Measurements from ENCODE around the gene TOB2. TPM values are rescaled to one million over a fixed set of nuclear protein-coding genes. Genes with fewer than 3 reads are reported as not detected.
"Not testable (repeated sequence)": the region's sequence is repeated elsewhere in the genome, so short reads cannot be mapped to it uniquely, and the experiment has no call there.

TOB2 gene
- total RNA-seq, 4 donors from 2014 or later: 31.5 to 45.9 (median 37.9) TPM

GRCh38 chr22:41406410-41406809, 40.2 kb downstream of the TOB2 start:
- H3K4me3 ChIP-seq (ENCODE audit: low read depth, poor library complexity, severe bottlenecking): no peak overlapping the region
- intact Hi-C loops (cut with DNase I; ENCODE audit: low total_unique reads): no loop called here
- DNase-seq (ENCODE audit: low spot score in 2 of 2): no peak
- TF ChIP-seq CTCF (IDR thresholded peaks at IDR 0.05) (no peak), POLR2A (IDR thresholded peaks at IDR 0.05) (no peak)

GRCh38 chr22:41405588-41405987, 41.0 kb downstream of the TOB2 start:
- no peak overlapping the region for H3K4me3 ChIP-seq (ENCODE audit: low read depth, poor library complexity, severe bottlenecking)
- WGBS, 2 donors: 86 to 91% methylated on average over 8 of the region's 8 CpGs
- intact Hi-C loops (cut with DNase I; ENCODE audit: low total_unique reads): no loop called here
- DNase-seq (ENCODE audit: low spot score in 2 of 2): no peak
- TF ChIP-seq POLR2A (IDR thresholded peaks at IDR 0.05) (no peak), CTCF (IDR thresholded peaks at IDR 0.05) (no peak)

GRCh38 chr22:41403532-41404318, 42.9 kb downstream of the TOB2 start:
- no peak overlapping the region for H3K4me3 ChIP-seq (ENCODE audit: low read depth, poor library complexity, severe bottlenecking)
- TF ChIP-seq POLR2A (IDR thresholded peaks at IDR 0.05): no peak
- peak in 1 of 3 donors; percentile 95 for TF ChIP-seq CTCF (IDR thresholded peaks at IDR 0.05)
- WGBS, 2 donors: 14% methylated on average over 17 to 18 of the region's 18 CpGs
- intact Hi-C loops (cut with DNase I; ENCODE audit: low total_unique reads): loop anchor here (5.0 kb wide), 1 partner anchor 124 kb away; no protein-coding TSS in a partner anchor
- DNase-seq (ENCODE audit: low spot score in 2 of 2): peak; percentile 83 to 97

- not testable (repeated sequence) for H3K4me3 ChIP-seq (ENCODE audit: low read depth, poor library complexity, severe bottlenecking); DNase-seq (ENCODE audit: low spot score in 2 of 2)
- intact Hi-C loops (cut with DNase I; ENCODE audit: low total_unique reads): loop anchor here (5.0 kb wide), 1 partner anchor 124 kb away; no protein-coding TSS in a partner anchor
- 93 to 95% methylated on average over 14 of the region's 14 CpGs for WGBS, 2 donors
Observed at GRCh38 chr22:41402851-41403250, 43.8 kb downstream of the TOB2 start.

GRCh38 chr22:41401781-41402648, 44.6 kb downstream of the TOB2 start:
- no peak for TF ChIP-seq POLR2A (IDR thresholded peaks at IDR 0.05)
- TF ChIP-seq CTCF (IDR thresholded peaks at IDR 0.05): no peak
- no peak overlapping the region for H3K4me3 ChIP-seq (ENCODE audit: low read depth, poor library complexity, severe bottlenecking)
- WGBS, 2 donors: 36 to 45% methylated on average over 16 of the region's 16 CpGs
- intact Hi-C loops (cut with DNase I; ENCODE audit: low total_unique reads): loop anchor here (5.0 kb wide), 1 partner anchor 125 kb away; no protein-coding TSS in a partner anchor
- no peak for DNase-seq (ENCODE audit: low spot score in 2 of 2)

DNA sequence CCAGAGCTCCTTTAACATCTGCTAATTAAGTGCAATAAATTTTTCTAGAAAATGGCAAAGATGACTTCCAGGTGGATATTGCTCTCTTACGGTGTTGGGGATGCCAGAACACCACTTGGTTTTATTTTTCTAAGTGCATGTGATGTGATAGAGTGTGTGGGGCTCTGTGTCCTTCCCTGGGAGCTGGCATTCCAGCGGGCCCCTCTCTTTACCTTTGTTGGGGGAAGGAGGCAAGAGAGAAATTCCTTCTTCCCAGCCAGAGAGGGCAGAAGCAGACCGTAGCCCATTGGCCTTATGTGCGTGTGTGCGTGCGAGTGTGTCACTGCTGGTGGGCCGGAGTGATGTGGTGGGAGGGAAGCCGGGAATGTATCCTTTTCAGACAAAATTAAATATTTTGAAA, 47.7 kb downstream of the TOB2 start:
- 90 to 92% methylated on average over 8 of the region's 8 CpGs for WGBS, 2 donors
- DNase-seq (ENCODE audit: low spot score in 2 of 2): no peak
- H3K4me3 ChIP-seq (ENCODE audit: low read depth, poor library complexity, severe bottlenecking): no peak overlapping the region
- TF ChIP-seq POLR2A (IDR thresholded peaks at IDR 0.05) (no peak), CTCF (IDR thresholded peaks at IDR 0.05) (no peak)
- intact Hi-C loops (cut with DNase I; ENCODE audit: low total_unique reads): loop anchor here (10.0 kb wide), 1 partner anchor 196 kb away; no protein-coding TSS in a partner anchor
